Left lung (tissue), 10 donors: ENCODE measurements around the gene SIGLEC11. TPM values are rescaled to one million over a fixed set of nuclear protein-coding genes. Genes with fewer than 3 reads are reported as not detected.

ENCODE experiments used
- ATAC-seq: fragments of 200-7000 bp; cut with Tn5 transposase; one replicate; pipeline ENCODE4 v1.9.1; 2020; ENCODE audit warnings: moderate library complexity
- DNase-seq, 4 donors: peaks; one replicate each; pipeline ENCODE4 v3.0.0-alpha.2; 2013 to 2020
- H3K27ac ChIP-seq, 2 donors: fragments of 200-600 bp; sonication (generic) in 1 of 2; one replicate each; pipeline versions ENCODE4 v1.5.0 to v1.8.0; 2020 to 2021
- H3K27me3 ChIP-seq, 2 donors: fragments of 200-600 bp; sonication (generic) in 1 of 2; one replicate each; pipeline versions ENCODE4 v1.5.0 to v1.8.0; 2020 to 2021
- H3K36me3 ChIP-seq, 2 donors: fragments of 200-600 bp; sonication (generic) in 1 of 2; one replicate each; pipeline versions ENCODE4 v1.5.0 to v1.8.0; 2020 to 2021
- H3K4me1 ChIP-seq, 2 donors: fragments of 200-600 bp; one replicate each; pipeline ENCODE4 v1.8.0; 2021
- H3K4me3 ChIP-seq, 2 donors: fragments of 200-600 bp; sonication (generic) in 1 of 2; one replicate each; pipeline versions ENCODE4 v1.5.0 to v1.8.0; 2020 to 2021; ENCODE audit warnings: mild to moderate bottlenecking in 1 of 2
- H3K9me3 ChIP-seq, 2 donors: fragments of 200-600 bp; sonication (generic) in 1 of 2; one replicate each; pipeline versions ENCODE4 v1.5.0 to v1.8.0; 2020 to 2021
- intact Hi-C, 2 donors: fragments of 100-400 bp; cut with DNase I; formaldehyde crosslinking; loops; one replicate each; pipeline versions ENCODE4 v1.11.2 to v1.14.2; 2022
- polyA plus RNA-seq, 6 donors: library from polyadenylated mRNA; unstranded; fragments of 120-200 nt; gene quantifications; one replicate each; pipeline ENCODE4 v1.2.1, GENCODE V29; 2013; ENCODE audit not compliant: insufficient read length in 6 of 6
- total RNA-seq, 2 donors: library from RNA; stranded (reverse); fragmentation: NEBNext Ultra II Directional; extraction: Animal tissue kit (Norgen Biotek cat#: 25700); gene quantifications; one replicate each; pipeline ENCODE4 v1.2.1, GENCODE V29; 2021
- TF ChIP-seq, protein P1 (sequence below), 2 donors: fragments of 200-600 bp; sonication (generic) in 1 of 2; IDR thresholded peaks; one replicate each; pipeline versions ENCODE4 v1.5.0 to v1.8.0; 2021; ENCODE audit warnings: antibody characterized with exemption in 2 of 2
- donor health status: DM: no; HTN: yes; CAD: no.
- donor health status: DM: no; HTN: no; CAD: no.

SIGLEC11 gene
- total and polyA plus RNA-seq, 8 donors: 0.34 to 4.9 (median 0.73) TPM

DNA sequence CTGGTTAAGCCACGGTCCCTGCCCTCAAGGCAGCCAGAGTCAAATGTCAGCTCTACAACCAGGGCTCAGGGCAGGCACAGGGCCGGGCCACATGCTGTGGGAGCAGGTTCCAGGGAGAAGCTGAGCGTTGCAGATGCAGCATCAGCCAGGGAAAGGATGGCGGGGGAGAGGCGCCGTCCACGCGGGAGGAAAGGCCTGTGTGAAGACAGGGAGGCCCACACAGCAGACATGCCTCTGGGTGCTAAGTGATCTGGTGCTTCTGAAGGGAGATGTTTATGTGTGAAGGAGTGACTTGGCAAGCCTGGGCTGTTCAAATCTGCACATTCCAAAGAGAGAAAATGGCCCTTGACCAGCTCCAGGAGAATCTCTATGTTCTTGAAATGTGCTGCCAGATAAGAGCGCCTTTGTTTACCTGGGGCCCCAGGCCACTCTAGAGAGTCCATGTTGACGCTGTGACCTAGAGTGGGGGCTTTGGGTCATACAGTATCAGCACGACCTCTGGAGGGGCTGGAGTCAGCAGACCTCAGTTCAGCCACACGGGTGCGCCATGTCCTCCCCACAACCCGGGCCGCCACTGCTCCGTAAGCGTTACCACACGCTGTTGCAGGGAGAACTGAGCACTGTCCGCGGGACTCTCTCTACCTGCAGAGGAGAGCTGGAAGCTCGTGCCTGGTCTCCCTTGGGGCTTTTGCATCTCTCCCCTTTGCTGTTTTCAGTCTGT is 47.8 kb downstream of the SIGLEC11 start:
- peaks cover 0 to 85% of the 10 kb centered on the region in 2 donors for H3K36me3 ChIP-seq
- ATAC-seq: peak; percentile 63
- no peak for DNase-seq
- TF ChIP-seq, protein P1, sequence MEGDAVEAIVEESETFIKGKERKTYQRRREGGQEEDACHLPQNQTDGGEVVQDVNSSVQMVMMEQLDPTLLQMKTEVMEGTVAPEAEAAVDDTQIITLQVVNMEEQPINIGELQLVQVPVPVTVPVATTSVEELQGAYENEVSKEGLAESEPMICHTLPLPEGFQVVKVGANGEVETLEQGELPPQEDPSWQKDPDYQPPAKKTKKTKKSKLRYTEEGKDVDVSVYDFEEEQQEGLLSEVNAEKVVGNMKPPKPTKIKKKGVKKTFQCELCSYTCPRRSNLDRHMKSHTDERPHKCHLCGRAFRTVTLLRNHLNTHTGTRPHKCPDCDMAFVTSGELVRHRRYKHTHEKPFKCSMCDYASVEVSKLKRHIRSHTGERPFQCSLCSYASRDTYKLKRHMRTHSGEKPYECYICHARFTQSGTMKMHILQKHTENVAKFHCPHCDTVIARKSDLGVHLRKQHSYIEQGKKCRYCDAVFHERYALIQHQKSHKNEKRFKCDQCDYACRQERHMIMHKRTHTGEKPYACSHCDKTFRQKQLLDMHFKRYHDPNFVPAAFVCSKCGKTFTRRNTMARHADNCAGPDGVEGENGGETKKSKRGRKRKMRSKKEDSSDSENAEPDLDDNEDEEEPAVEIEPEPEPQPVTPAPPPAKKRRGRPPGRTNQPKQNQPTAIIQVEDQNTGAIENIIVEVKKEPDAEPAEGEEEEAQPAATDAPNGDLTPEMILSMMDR (IDR thresholded peaks at IDR 0.05): no peak
- no peaks in the 10 kb centered on the region for H3K27me3 ChIP-seq
- no peak overlapping the region for H3K27ac ChIP-seq
- intact Hi-C loops: no loop called here
- H3K4me3 ChIP-seq: no peak overlapping the region
- H3K9me3 ChIP-seq: no peaks in the 10 kb centered on the region
- peaks cover 4 to 50% of the 10 kb centered on the region in 2 donors for H3K4me1 ChIP-seq

DNA sequence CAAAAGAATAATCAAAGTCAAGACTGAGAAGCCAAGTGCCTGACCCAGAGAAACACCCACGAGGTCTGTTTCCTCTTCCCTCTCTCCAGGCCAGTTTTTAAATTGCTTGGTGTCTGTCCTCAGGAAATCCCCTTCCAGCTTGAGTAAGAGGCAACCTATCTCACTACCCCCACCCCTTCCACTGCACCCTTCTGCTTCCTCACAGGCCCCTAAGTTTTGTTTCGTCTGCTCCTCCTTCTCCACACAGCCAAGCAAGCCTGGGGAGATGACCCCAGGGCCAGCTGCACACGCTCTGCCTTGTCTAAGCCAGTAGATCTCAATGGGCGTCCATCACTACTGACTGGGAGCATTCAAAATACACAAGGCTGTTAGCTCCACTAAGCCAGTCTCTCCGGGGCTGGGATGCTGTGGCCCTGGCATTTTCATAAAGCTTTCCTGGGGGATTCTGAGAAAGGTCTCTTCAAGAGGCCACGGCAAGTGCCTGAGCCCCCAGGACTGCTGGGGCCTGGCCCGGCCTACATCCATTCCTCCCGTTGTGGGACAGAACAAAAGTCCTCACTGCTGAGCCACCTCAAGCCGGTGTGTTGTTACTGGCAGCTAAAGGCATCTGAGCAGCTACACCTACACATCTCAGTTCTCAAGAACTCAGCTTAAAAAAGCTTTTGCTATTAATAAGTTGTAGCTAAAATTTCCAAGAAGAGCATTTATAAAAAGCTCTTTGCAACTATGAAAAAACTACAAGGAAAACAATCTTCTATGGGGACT is 49.4 kb downstream of the SIGLEC11 start:
- intact Hi-C loops: no loop called here
- peak; percentile 47 for ATAC-seq
- no peak for DNase-seq
- Histone ChIP-seq H3K36me3 (peaks cover 0 to 87% of the 10 kb centered on the region in 2 donors), H3K4me3 (no peak overlapping the region), H3K27me3 (no peaks in the 10 kb centered on the region), H3K9me3 (no peaks in the 10 kb centered on the region), H3K4me1 (peaks cover 4 to 34% of the 10 kb centered on the region in 2 donors), H3K27ac (peak overlapping the region in 1 of 2 donors; percentile 63)
- TF ChIP-seq, protein P1 (IDR thresholded peaks at IDR 0.05): no peak

GRCh38 chr19:49910179-49910578 is 50.8 kb downstream of the SIGLEC11 start:
- H3K27ac ChIP-seq: peak overlapping the region in 1 of 2 donors; percentile 63
- TF ChIP-seq, protein P1 (IDR thresholded peaks at IDR 0.05): no peak
- peaks cover 0 to 81% of the 10 kb centered on the region in 2 donors for H3K36me3 ChIP-seq
- H3K4me1 ChIP-seq: peaks cover 4 to 39% of the 10 kb centered on the region in 2 donors
- intact Hi-C loops: no loop called here
- DNase-seq (no peak), ATAC-seq (no peak)
- H3K4me3 ChIP-seq: no peak overlapping the region
- no peaks in the 10 kb centered on the region for H3K27me3 ChIP-seq
- no peaks in the 10 kb centered on the region for H3K9me3 ChIP-seq

GRCh38 chr19:49908480-49909420 is 52.2 kb downstream of the SIGLEC11 start:
- Histone ChIP-seq H3K27ac (no peak overlapping the region), H3K4me3 (no peak overlapping the region), H3K9me3 (no peaks in the 10 kb centered on the region), H3K4me1 (peaks cover 4 to 51% of the 10 kb centered on the region in 2 donors), H3K36me3 (peaks cover 0 to 67% of the 10 kb centered on the region in 2 donors), H3K27me3 (no peaks in the 10 kb centered on the region)
- intact Hi-C loops: no loop called here
- DNase-seq (no peak), ATAC-seq (no peak)
- TF ChIP-seq, protein P1 (IDR thresholded peaks at IDR 0.05): no peak
